HUES48 (cell line): ENCODE results near the gene MRAP2.

Source experiments
- H3K27ac ChIP-seq: one replicate; pipeline ENCODE4 v1.7.0; 2013; ENCODE audit warnings: low read depth, low read length, inconsistent platforms
- H3K27me3 ChIP-seq: 2 replicates; pipeline ENCODE4 v1.6.1; 2013; ENCODE audit warnings: mild to moderate bottlenecking, low read length; ENCODE audit not compliant: control insufficient read depth, insufficient read depth
- H3K36me3 ChIP-seq: 2 replicates; pipeline ENCODE4 v1.6.1; 2013; ENCODE audit warnings: low read length; ENCODE audit not compliant: control insufficient read depth, insufficient read depth
- H3K4me1 ChIP-seq: 2 replicates; pipeline ENCODE4 v1.6.1; 2013; ENCODE audit warnings: mild to moderate bottlenecking, low read length; ENCODE audit not compliant: control insufficient read depth, insufficient read depth
- H3K4me3 ChIP-seq: 2 replicates; pipeline ENCODE4 v1.5.1; 2013; ENCODE audit warnings: mild to moderate bottlenecking, low read depth, low read length
- H3K9ac ChIP-seq: 2 replicates; pipeline ENCODE4 v1.6.1; 2013; ENCODE audit warnings: mild to moderate bottlenecking, low read depth, low read length, moderate library complexity
- H3K9me3 ChIP-seq: 2 replicates; pipeline ENCODE4 v1.6.1; 2013; ENCODE audit warnings: low read length; ENCODE audit not compliant: control insufficient read depth, insufficient read depth

Gene MRAP2, protein sequence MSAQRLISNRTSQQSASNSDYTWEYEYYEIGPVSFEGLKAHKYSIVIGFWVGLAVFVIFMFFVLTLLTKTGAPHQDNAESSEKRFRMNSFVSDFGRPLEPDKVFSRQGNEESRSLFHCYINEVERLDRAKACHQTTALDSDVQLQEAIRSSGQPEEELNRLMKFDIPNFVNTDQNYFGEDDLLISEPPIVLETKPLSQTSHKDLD

DNA sequence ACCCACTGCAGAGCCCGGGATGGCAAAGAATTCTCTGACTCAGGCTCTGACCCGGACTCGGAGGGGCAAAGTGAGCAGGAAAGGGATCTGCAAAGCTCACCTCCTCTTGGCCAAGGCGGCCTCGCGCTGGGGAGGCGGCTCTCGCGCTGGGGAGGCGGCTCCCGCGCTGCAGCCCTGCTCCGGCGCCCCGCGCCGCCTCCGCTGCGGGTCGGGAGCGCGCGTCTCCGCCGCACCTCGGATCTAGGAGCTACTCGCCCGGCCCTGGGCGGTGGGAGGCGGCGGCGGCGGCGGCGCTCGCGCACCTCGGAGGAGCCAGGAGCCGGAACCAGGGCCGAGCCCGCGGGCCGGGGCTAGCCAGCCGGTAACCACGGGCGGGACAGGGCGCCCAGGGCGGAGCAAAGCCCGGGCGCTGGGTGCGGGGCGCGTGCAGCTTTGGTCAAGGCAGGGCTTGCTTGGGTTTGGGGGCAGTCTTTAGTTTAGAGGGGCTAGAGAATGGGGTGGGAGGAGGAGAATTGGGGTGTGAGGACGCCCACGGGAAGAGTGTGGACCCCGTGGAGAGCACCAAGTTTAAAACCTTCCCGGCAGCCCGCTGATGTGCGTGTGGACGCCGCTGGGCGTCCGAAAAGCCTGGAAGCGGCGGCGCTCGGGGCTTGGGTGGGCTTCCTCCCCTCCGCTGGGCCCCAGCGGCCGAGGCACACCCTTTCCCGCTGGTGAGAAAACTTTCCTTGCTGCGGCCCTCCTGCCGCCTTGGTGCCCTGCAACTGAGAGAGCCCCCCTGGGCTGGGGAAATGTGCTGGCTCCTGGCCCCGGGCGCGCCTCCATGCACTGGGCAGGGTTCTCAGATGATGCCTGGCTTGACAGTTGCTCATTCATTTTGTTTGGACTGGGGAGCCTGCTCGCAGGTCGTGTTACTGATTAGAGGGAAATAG is at the start of gene MRAP2:
TSS of gene MRAP2 (plus strand) at position 250 of the 929 bp plus-strand sequence. CDS start 21,547 bp downstream, outside the sequence.
- peak within 1 kb of the TSS; percentile 17 for H3K27ac ChIP-seq
- H3K36me3 ChIP-seq = 0 out of 2 replicates have a peak, but pooled peaks cover 3% of the 10 kb centered on the region
- H3K4me1 ChIP-seq = peaks cover 23% of the 10 kb centered on the region
- peak within 1 kb of the TSS; percentile 82 for H3K4me3 ChIP-seq
- peaks cover 17% of the 10 kb centered on the region for H3K9me3 ChIP-seq
- H3K27me3 ChIP-seq = peaks cover 27% of the 10 kb centered on the region
- peak within 1 kb of the TSS; percentile 59 for H3K9ac ChIP-seq

DNA sequence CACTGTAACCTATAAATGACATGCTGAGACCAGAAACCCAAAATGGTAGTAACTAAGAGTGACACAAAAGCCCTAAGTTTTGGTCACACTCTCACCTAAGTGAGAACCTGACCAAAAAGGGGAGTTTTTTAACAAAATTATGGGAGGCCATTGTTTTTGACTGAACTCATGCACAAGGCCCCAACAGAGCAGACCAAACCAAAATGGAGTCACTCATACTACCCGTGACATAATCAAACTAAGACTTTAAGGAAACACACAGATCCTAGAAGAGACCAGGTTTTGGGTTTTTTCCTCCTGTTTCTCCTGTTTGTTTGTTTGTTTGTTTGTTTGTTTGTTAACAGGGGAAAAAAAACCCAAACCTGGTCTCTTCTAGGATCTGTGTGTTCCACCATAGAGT is 49.2 kb upstream of the MRAP2 start:
- Histone ChIP-seq H3K4me1 (no peaks in the 10 kb centered on the region), H3K27ac (no peak overlapping the region), H3K4me3 (no peak overlapping the region), H3K27me3 (no peaks in the 10 kb centered on the region), H3K36me3 (no peaks in the 10 kb centered on the region), H3K9ac (no peak overlapping the region), H3K9me3 (no peaks in the 10 kb centered on the region)

DNA sequence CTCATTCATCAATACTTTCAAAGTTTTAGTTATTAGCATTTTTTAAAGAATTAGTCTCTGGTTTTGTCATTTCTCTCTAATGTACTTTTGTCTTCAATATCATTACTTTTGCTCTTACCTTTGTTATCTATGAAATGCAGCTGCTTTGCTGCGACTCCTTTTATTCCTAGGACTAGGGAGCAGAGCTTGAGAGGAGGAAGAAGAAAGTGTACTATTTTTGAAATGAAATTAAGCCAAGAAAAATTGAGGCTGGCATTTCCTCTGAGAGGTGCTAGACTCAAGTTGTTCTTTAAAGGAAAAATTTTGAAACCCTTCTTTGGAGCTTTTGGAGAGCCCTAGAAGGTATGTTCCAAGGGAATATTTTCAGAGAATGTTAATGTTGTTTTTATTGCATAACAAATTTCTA is 48.3 kb upstream of the MRAP2 start:
- Histone ChIP-seq H3K9me3 (no peaks in the 10 kb centered on the region), H3K4me3 (no peak overlapping the region), H3K27me3 (no peaks in the 10 kb centered on the region), H3K4me1 (no peaks in the 10 kb centered on the region), H3K9ac (no peak overlapping the region), H3K36me3 (no peaks in the 10 kb centered on the region), H3K27ac (no peak overlapping the region)

DNA sequence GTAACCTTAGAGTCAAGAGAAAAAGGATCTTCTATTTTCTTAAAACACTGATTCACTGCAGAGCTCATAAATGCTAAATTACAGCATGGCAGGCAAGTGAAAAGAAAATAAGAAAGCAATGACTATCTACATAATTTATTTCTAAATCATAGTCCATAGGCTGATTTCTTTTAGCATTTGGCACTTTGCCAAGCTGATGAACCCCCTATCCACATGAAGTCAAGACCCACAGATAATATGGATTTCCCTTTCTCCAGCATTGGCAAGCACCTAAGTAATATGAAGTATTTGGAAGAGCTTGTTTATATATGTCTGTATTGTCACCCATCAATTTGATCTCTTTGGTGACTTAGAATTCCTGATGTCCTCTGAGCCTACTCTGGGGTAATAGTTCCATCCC is 47.9 kb upstream of the MRAP2 start:
- Histone ChIP-seq H3K4me1 (no peaks in the 10 kb centered on the region), H3K27me3 (no peaks in the 10 kb centered on the region), H3K4me3 (no peak overlapping the region), H3K36me3 (no peaks in the 10 kb centered on the region), H3K9ac (no peak overlapping the region), H3K27ac (no peak overlapping the region), H3K9me3 (no peaks in the 10 kb centered on the region)

DNA sequence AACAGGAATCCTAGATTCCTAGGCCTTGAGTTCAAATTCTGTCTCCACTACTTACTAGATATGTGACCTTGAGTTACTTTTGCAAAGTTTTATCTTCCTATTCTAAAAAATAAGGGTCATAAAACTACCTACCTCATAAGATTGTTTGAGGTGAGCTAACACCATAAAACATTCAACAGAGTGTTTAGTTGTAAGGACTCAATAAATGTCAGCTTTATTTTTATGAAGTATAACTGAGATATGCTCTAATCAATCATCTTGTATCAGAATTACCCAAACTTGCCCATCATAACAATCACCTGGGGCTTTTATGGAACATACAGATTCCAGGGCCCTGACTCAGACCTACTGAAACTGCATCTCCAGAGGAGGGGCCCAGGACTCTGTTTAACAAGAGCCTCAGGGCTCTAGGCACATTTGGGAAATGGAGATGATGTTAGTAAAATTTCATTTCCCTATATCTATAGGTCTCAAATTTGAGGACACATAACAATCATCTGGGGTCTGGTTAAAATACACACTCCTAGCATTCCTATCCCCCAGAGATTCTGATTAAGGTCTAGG is 35.5 kb upstream of the MRAP2 start:
- no peak overlapping the region for H3K9ac ChIP-seq
- no peak overlapping the region for H3K4me3 ChIP-seq
- peaks cover 6% of the 10 kb centered on the region for H3K4me1 ChIP-seq
- H3K27me3 ChIP-seq = no peaks in the 10 kb centered on the region
- H3K27ac ChIP-seq = no peak overlapping the region
- H3K9me3 ChIP-seq = 0 out of 2 replicates have a peak, but pooled peaks cover 6% of the 10 kb centered on the region
- H3K36me3 ChIP-seq = no peaks in the 10 kb centered on the region

DNA sequence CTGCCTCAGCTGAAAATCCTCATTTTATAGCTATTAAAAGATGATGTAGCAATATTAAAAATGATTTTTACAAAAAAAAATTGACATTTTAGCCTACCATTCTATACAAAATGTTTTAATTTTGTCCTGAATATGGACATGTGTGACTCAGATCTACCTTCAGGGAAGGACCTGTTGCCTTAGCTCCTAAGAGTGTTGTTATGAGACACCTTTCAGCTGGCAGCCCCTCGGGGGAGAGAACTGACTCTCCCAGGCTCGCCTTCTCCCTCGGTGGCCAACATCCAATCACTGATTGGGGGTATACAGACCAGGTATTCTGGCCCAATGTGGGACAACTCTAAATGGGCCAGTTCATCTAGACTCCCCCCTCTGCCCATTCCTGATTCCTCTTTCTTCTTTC is 32.5 kb upstream of the MRAP2 start:
- H3K9ac ChIP-seq = no peak overlapping the region
- 0 out of 2 replicates have a peak, but pooled peaks cover 4% of the 10 kb centered on the region for H3K9me3 ChIP-seq
- H3K4me1 ChIP-seq = peaks cover 6% of the 10 kb centered on the region
- no peaks in the 10 kb centered on the region for H3K27me3 ChIP-seq
- H3K27ac ChIP-seq = no peak overlapping the region
- no peaks in the 10 kb centered on the region for H3K36me3 ChIP-seq
- no peak overlapping the region for H3K4me3 ChIP-seq

DNA sequence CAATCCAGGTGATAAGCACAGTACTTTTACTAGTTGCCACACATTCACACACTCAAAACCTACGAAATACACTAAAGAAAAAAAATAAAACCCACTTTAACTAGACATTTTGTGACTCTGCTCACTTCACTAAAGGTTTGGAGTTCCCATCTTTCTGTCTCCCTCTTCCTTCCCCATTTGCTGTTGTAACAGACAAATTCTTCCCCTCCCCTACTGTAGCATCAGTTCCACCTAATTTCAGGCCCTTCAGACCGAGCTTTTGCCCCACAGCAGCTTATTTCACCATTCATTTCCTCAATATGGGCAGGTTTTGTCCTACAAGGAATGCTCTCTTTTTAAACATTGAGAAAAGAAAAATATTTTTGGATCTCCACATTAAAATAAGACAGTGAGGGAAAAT is 31.3 kb upstream of the MRAP2 start:
- Histone ChIP-seq H3K27ac (no peak overlapping the region), H3K4me3 (no peak overlapping the region), H3K36me3 (no peaks in the 10 kb centered on the region), H3K9ac (no peak overlapping the region), H3K4me1 (peaks cover 6% of the 10 kb centered on the region), H3K9me3 (no peaks in the 10 kb centered on the region), H3K27me3 (no peaks in the 10 kb centered on the region)

DNA sequence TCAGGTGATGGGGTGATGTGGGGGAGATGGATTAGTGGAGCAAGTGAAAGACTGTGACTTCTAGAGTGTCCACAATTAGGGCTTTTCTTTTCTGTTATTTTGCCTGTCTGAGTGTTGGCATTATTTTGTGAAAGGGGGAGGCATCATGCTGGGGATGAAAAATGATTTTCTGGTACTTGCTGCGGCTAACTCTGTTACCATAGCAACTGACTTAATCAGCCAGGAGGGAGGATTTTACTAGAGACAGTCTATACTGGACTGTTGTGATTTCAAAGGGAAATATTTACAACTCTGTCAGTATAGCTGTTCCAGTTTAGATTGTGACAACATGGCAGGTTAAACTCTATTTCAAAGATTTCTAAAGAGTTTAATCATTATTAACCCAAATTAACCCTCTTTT is 30.4 kb upstream of the MRAP2 start:
- no peak overlapping the region for H3K27ac ChIP-seq
- H3K9me3 ChIP-seq = no peaks in the 10 kb centered on the region
- no peaks in the 10 kb centered on the region for H3K36me3 ChIP-seq
- H3K9ac ChIP-seq = no peak overlapping the region
- no peaks in the 10 kb centered on the region for H3K27me3 ChIP-seq
- H3K4me1 ChIP-seq = peaks cover 6% of the 10 kb centered on the region
- no peak overlapping the region for H3K4me3 ChIP-seq

DNA sequence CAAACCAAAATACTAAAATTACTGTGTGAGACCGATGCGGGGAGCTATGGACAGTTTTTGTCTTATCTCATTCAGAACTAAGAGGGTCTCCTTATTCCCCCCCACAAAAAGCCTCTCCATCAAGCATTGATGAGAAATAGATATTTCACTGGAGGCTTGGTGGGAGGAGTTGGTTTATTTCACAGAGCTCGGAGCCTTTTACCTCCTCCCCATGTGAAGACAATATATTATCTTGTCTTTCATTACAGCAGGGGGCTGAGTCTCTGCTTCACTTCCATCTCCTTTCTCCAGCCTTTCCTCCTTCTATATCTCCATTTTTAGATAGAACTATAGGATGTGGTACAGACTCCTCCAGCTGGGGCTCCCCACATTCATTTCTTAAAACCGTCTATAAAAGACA is 29.9 kb upstream of the MRAP2 start:
- no peak overlapping the region for H3K4me3 ChIP-seq
- H3K4me1 ChIP-seq = peaks cover 6% of the 10 kb centered on the region
- H3K9me3 ChIP-seq = no peaks in the 10 kb centered on the region
- no peaks in the 10 kb centered on the region for H3K36me3 ChIP-seq
- H3K27me3 ChIP-seq = no peaks in the 10 kb centered on the region
- H3K27ac ChIP-seq = no peak overlapping the region
- H3K9ac ChIP-seq = no peak overlapping the region

DNA sequence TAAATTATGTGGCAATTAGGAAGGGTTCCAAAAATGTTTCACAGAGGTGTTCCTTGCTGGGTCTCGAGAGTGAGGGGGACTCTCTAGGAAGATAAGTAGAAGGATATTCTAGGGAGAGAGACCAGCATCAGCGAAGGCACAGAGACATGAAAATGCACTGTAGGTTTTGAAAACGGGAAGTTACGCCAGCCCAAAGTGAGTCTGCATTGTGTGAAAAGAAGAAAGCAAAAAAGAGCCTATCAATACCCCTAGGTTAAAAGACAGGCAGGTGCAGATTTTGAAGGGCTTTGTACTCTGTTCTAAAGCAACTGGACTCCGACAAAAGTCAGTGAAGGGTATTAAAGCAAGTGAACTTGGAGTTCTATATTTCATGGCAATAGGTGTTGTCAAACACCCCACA is 25.7 kb upstream of the MRAP2 start:
- H3K4me1 ChIP-seq = no peaks in the 10 kb centered on the region
- no peaks in the 10 kb centered on the region for H3K9me3 ChIP-seq
- H3K9ac ChIP-seq = no peak overlapping the region
- no peak overlapping the region for H3K27ac ChIP-seq
- no peaks in the 10 kb centered on the region for H3K36me3 ChIP-seq
- no peak overlapping the region for H3K4me3 ChIP-seq
- no peaks in the 10 kb centered on the region for H3K27me3 ChIP-seq

DNA sequence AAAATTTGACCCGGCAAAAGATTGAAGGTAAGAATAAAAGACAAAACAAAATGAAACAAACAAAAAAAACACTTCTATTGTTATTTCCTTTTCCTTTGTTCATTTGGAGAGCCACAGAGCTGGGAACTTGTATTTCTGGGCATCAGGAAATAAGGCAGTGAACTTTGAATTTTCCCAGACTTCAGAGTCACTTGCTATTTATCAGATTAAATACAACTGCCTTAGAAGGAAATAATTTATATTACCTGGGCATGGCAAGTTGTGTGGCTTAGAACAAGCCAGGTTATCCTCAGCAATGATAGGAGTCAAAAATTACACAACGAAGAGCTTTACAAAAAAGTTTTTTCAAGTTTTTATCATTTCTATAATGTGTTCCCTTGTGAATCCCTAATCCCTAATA is 20.2 kb upstream of the MRAP2 start:
- Histone ChIP-seq H3K9ac (no peak overlapping the region), H3K4me1 (0 out of 2 replicates have a peak, but pooled peaks cover 4% of the 10 kb centered on the region), H3K36me3 (no peaks in the 10 kb centered on the region), H3K4me3 (no peak overlapping the region), H3K27ac (no peak overlapping the region), H3K9me3 (no peaks in the 10 kb centered on the region), H3K27me3 (no peaks in the 10 kb centered on the region)
